Nephron (organoid): ENCODE data around the gene BID.

ENCODE experiments used
- H3K27ac Mint-ChIP-seq, 3 experiments: 2 replicates each; pipeline ENCODE4 v1.8.0; 2020; ENCODE audit warnings: mixed read lengths in 3 of 3, mild to moderate bottlenecking in 2 of 3, moderate library complexity in 1 of 3
- H3K27me3 Mint-ChIP-seq: 2 replicates; pipeline ENCODE4 v1.8.0; 2021; ENCODE audit warnings: low read depth, mild to moderate bottlenecking, moderate library complexity, mixed read lengths
- H3K36me3 Mint-ChIP-seq: 2 replicates; pipeline ENCODE4 v1.8.0; 2020; ENCODE audit warnings: low read depth, mixed read lengths
- H3K4me1 Mint-ChIP-seq: 2 replicates; pipeline ENCODE4 v1.8.0; 2020; ENCODE audit warnings: mixed read lengths
- H3K4me3 Mint-ChIP-seq, 3 experiments: 2 replicates each; pipeline ENCODE4 v1.8.0; 2020; ENCODE audit warnings: mild to moderate bottlenecking in 3 of 3, mixed read lengths in 3 of 3, moderate library complexity in 2 of 3
- H3K9me3 Mint-ChIP-seq: 2 replicates; pipeline ENCODE4 v1.8.0; 2020; ENCODE audit warnings: mixed read lengths
- TF ChIP-seq, protein P1 (sequence below), 3 experiments: fragments of 200-600 bp; sonication (generic); IDR thresholded peaks; one replicate each; pipeline ENCODE4 v1.5.0; 2021; ENCODE audit warnings: antibody characterized with exemption in 3 of 3; ENCODE audit not compliant: unreplicated experiment in 3 of 3

Gene BID

DNA sequence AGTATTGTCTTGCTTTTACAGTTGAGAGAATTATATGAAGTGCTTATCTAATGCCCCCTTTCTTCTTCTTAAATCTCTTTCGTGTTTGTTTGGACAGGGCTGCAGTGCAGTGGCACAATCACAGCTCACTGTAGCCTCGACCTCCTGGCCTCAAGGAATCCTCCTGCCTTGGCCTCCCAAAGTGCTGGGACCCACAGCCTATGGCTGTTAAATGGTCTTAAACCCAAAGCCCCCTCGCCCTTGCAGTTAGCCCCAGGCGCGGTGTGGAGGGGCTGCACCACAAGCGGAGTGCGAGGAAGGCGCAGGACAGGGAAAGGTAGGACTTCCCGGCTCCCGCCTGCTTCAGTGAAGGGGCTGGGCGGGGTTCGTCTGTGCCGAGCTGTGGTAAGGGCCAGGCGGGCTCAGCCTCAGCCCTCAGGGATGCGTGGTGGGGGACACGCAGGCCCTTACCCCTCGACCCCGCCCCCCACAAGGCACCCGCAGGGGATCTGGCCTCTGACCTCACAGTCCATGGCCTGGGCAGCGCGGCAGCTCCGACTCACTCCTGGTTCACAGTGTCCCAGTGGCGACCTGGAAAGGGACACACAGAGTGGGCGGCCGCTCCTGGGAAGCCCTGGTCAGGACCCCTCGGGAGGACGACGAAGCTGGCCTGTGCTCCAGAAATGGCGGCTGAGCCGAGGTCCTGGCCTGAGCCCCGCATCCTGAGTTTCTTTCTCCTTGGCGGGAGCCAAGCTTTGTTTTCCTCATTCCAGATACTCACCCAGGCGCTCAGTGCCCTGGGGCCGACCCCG lies 24.5 kb downstream of the BID start:
- Mint-ChIP-seq H3K4me3 (no peak overlapping the region), H3K9me3 (no peaks in the 10 kb centered on the region), H3K36me3 (no peaks in the 10 kb centered on the region), H3K27me3 (no peaks in the 10 kb centered on the region), H3K4me1 (no peaks in the 10 kb centered on the region), H3K27ac (no peak overlapping the region)
- TF ChIP-seq, protein P1, sequence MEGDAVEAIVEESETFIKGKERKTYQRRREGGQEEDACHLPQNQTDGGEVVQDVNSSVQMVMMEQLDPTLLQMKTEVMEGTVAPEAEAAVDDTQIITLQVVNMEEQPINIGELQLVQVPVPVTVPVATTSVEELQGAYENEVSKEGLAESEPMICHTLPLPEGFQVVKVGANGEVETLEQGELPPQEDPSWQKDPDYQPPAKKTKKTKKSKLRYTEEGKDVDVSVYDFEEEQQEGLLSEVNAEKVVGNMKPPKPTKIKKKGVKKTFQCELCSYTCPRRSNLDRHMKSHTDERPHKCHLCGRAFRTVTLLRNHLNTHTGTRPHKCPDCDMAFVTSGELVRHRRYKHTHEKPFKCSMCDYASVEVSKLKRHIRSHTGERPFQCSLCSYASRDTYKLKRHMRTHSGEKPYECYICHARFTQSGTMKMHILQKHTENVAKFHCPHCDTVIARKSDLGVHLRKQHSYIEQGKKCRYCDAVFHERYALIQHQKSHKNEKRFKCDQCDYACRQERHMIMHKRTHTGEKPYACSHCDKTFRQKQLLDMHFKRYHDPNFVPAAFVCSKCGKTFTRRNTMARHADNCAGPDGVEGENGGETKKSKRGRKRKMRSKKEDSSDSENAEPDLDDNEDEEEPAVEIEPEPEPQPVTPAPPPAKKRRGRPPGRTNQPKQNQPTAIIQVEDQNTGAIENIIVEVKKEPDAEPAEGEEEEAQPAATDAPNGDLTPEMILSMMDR (IDR thresholded peaks at IDR 0.05; ENCODE audit: unreplicated experiment in 3 of 3) = no peak

DNA sequence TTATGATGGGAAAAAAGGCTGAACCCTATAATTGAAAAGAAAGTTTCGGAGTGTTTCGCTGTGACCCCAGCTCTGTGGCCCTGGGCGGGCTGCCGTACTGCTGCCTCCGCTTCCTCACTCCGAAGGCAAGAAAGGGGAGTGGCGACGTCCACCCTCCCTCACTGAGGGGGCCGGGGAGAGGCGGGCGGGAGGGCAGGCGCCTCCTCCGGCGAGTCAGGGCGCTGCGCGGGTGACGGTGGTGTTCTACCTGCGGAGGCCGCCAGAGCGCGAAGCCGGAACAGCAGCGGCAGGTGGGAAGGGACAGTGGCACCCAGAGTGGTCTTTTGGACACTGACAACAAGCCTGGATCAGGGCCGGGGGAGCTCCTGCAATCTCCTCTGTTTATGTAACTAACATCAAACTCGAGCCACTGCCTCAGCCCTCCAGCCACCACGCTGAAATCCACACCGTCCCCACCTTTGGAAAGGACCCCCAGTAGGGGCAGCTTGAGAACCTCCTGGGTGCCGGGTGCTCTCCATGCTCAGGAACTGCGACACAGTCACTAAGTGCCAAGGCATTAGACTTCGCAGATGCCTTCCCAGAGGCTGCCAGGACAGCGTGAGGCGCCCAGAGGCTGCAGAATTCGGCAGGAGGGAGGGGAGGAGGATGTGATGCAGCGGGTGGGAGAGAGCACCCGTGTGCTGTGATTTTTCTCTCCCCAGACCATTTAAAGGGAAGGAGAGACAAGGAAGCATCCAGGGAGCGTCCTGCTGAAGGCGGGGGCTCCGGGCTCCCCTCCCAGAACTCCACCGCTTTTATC lies 25.5 kb downstream of the BID start:
- H3K4me1 Mint-ChIP-seq = no peaks in the 10 kb centered on the region
- H3K27me3 Mint-ChIP-seq = no peaks in the 10 kb centered on the region
- no peak overlapping the region for H3K4me3 Mint-ChIP-seq
- H3K36me3 Mint-ChIP-seq = no peaks in the 10 kb centered on the region
- no peak overlapping the region for H3K27ac Mint-ChIP-seq
- TF ChIP-seq, protein P1 (IDR thresholded peaks at IDR 0.05; ENCODE audit: unreplicated experiment in 3 of 3) = peak in 2 of 3 experiments; percentile 23 to 29
- H3K9me3 Mint-ChIP-seq = no peaks in the 10 kb centered on the region

DNA sequence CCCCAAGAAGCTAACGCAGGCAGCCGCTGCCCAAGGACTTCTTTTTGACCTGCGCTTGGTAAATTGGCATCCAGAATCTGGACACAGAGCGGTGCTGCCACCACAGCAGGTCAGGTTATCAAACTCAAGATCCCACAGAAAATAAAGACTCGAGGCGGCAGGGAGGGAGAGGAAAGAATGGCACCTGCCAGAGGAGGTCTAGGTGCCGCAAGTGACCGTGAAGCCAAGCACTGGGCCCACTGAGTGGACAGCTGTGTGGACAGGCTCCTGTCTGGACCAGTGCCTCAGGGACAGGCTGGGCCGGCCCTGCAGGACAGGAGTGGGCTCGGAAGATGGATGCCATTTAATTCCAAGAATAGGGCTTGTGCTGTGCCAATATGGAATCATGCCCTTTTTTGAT lies 27.4 kb downstream of the BID start:
- Mint-ChIP-seq H3K36me3 (no peaks in the 10 kb centered on the region), H3K27ac (no peak overlapping the region), H3K9me3 (no peaks in the 10 kb centered on the region), H3K4me1 (no peaks in the 10 kb centered on the region), H3K4me3 (no peak overlapping the region), H3K27me3 (no peaks in the 10 kb centered on the region)
- TF ChIP-seq, protein P1 (IDR thresholded peaks at IDR 0.05; ENCODE audit: unreplicated experiment in 3 of 3) = no peak

DNA sequence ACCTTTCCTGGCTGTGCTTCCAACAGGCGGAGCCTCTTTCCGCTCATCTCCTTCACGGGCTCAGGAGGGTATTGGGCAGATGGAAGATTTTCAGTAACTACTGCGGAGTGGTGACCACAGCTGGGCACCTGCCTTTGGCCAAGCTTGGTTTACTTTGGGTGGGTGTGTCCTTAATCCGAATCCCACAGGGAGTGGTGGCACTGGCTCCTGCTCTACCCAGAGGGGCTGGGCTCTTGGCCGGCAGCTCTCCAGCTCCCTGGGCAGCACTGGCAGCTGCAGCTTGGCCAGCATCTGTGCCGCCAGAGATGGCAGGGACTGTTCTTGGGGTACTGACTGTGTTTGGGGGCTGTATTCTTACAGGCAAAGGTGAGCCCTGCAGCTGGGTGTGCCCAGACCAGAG lies 29.8 kb downstream of the BID start:
- Mint-ChIP-seq H3K27ac (no peak overlapping the region), H3K36me3 (no peaks in the 10 kb centered on the region), H3K4me3 (no peak overlapping the region), H3K4me1 (no peaks in the 10 kb centered on the region), H3K27me3 (no peaks in the 10 kb centered on the region), H3K9me3 (no peaks in the 10 kb centered on the region)
- TF ChIP-seq, protein P1 (IDR thresholded peaks at IDR 0.05; ENCODE audit: unreplicated experiment in 3 of 3) = no peak

DNA sequence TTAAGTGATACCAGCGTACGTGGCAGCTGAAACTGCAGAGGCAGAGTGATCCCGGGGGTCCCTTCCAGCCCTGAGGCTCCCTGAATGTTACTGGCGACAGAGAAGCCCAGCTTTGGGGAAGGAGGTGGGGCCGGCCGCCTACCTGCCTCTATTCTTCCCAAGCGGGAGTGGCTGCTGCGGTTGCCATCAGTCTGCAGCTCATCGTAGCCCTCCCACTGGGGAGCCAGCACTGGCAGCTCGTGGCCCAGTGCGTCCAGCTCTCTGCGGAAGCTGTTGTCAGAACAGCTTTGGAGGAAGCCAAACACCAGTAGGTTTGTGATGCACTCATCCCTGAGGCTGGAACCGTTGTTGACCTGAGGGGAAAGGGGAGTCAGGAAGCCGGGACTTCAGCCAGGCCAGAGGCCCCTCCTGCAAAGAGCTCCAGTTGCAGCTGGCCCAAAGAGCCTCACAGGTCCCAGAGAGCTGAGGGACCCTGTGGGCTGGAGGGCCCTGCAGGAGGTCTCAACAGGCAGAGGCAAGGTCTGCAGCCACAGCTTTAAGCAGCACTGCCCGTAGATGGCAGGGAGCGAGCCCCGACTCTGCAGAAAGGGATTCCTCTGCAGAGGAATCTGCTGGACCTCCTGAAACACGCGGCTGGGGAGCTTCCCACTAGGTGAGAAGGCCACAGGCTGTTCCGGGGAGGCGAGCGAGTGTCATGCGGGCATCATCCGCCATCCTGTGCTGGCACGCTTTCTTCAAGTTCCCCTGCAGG lies 30.4 kb downstream of the BID start:
- no peaks in the 10 kb centered on the region for H3K9me3 Mint-ChIP-seq
- TF ChIP-seq, protein P1 (IDR thresholded peaks at IDR 0.05; ENCODE audit: unreplicated experiment in 3 of 3) = no peak
- no peaks in the 10 kb centered on the region for H3K27me3 Mint-ChIP-seq
- no peak overlapping the region for H3K4me3 Mint-ChIP-seq
- H3K36me3 Mint-ChIP-seq = no peaks in the 10 kb centered on the region
- no peaks in the 10 kb centered on the region for H3K4me1 Mint-ChIP-seq
- H3K27ac Mint-ChIP-seq = no peak overlapping the region
